NT2/D1 (cell line): ENCODE data around the gene MOGAT3.

Experiments used
- SUZ12 ChIP-seq: IDR thresholded peaks from 2 replicates; pipeline ENCODE4 v1.6.1; 2011; ENCODE audit not compliant: insufficient read length, insufficient read depth; ENCODE audit errors: extremely low read depth
- ZNF274 ChIP-seq: IDR thresholded peaks from 2 replicates; pipeline ENCODE4 v1.6.1; 2011; ENCODE audit warnings: mild to moderate bottlenecking, low read depth, low read length

- TF ChIP-seq ZNF274 (no peak), SUZ12 (no peak)
Observed at GRCh38 chr7:101155303-101155702, 45.5 kb downstream of the MOGAT3 start.
